Erythroblast (primary cell): ENCODE data around the gene NRXN3.

Experiments used
- GATA1 ChIP-seq: IDR thresholded peaks from 2 replicates; pipeline ENCODE4 v1.6.1; 2011; ENCODE audit warnings: low read depth, mild to moderate bottlenecking, control low read depth, low read length, moderate library complexity
- POLR2A ChIP-seq: IDR thresholded peaks from 2 replicates; pipeline ENCODE4 v1.6.1; 2011; ENCODE audit warnings: mild to moderate bottlenecking, low read length

GRCh38 chr14:79660053-79660939 is 1490.1 kb downstream of the NRXN3 start:
- TF ChIP-seq POLR2A: no peak
- no peak for TF ChIP-seq GATA1
